Activated T-cell treated with anti-CD3 and anti-CD28 coated beads for 1 hour (primary cell): ENCODE measurements around the gene DUS1L.
"Not testable (repeated sequence)": the region's sequence is repeated elsewhere in the genome, so short reads cannot be mapped to it uniquely, and the experiment has no call there.

Experiments used
- DNase-seq: peaks from one replicate; pipeline ENCODE4 v3.0.0-alpha.2; 2020; ENCODE audit warnings: low read depth

DUS1L gene

GRCh38 chr17:82039695-82040299, 25.8 kb downstream of the DUS1L start:
- DNase-seq: no peak

GRCh38 chr17:82038796-82039409, 26.7 kb downstream of the DUS1L start:
- DNase-seq: not testable (repeated sequence)

- no peak for DNase-seq
Measured at GRCh38 chr17:82037889-82038195, 27.8 kb downstream of the DUS1L start.

GRCh38 chr17:82037092-82037888, 28.3 kb downstream of the DUS1L start, which contains the start of gene DCXR:
Gene DCXR, minus strand, starts transcription at chr17:82037697. Its CDS starts 15 bp downstream, at chr17:82037682.
- peak; percentile 92 for DNase-seq

GRCh38 chr17:82036634-82037091, 28.9 kb downstream of the DUS1L start:
- DNase-seq: no peak

- DNase-seq: no peak
Measured at GRCh38 chr17:82035956-82036633, 29.5 kb downstream of the DUS1L start.

- DNase-seq: no peak
Measured at GRCh38 chr17:82035488-82035887, 30.1 kb downstream of the DUS1L start.

GRCh38 chr17:82034371-82035011, 31.1 kb downstream of the DUS1L start:
- DNase-seq: no peak

GRCh38 chr17:82033359-82034085, 32.1 kb downstream of the DUS1L start:
- DNase-seq: no peak

GRCh38 chr17:82031885-82032627, 33.5 kb downstream of the DUS1L start:
- DNase-seq: no peak

- no peak for DNase-seq
Measured at GRCh38 chr17:82031303-82031884, 34.2 kb downstream of the DUS1L start, which contains the start of gene RAC3. Gene RAC3, plus strand, starts transcription at chr17:82031678. Its CDS starts 84 bp downstream, at chr17:82031762.

- peak; percentile 71 for DNase-seq
Measured at GRCh38 chr17:82030470-82031302, 34.9 kb downstream of the DUS1L start.

GRCh38 chr17:82029990-82030469, 35.6 kb downstream of the DUS1L start:
- DNase-seq: no peak

GRCh38 chr17:82029391-82029790, 36.2 kb downstream of the DUS1L start:
- DNase-seq: no peak

- DNase-seq: no peak
Measured at GRCh38 chr17:82028966-82029365, 36.6 kb downstream of the DUS1L start.

GRCh38 chr17:82028246-82028645, 37.4 kb downstream of the DUS1L start:
- no peak for DNase-seq

GRCh38 chr17:82025401-82026107, 40.0 kb downstream of the DUS1L start:
- DNase-seq: no peak

- DNase-seq: no peak
Measured at GRCh38 chr17:82024859-82025258, 40.7 kb downstream of the DUS1L start.
